Cardiac muscle cell (in vitro differentiated cells and primary cell): ENCODE measurements around the gene ARHGAP10. TPM values are rescaled to one million over a fixed set of nuclear protein-coding genes. Genes with fewer than 3 reads are reported as not detected.
A peak's percentile ranks its signal among the peaks of the same experiment; 100 is the strongest.

Experiments
- DNase-seq, 2 donors: peaks; one replicate each; pipeline versions ENCODE4 v3.0.0 to v3.0.0-alpha.2; 2010 to 2017; ENCODE audit warnings: low read depth in 1 of 2, low spot score in 1 of 2
- H3K27ac ChIP-seq: fragments of 200-600 bp; sonication (generic); 2 replicates; pipeline ENCODE4 v1.5.1; 2016
- H3K27me3 ChIP-seq: fragments of 200-600 bp; sonication (generic); 2 replicates; pipeline ENCODE4 v1.6.0; 2016; ENCODE audit warnings: control low read depth
- H3K36me3 ChIP-seq: fragments of 200-600 bp; sonication (generic); 2 replicates; pipeline ENCODE4 v1.5.1; 2016; ENCODE audit warnings: control low read depth
- H3K4me1 ChIP-seq: fragments of 200-600 bp; sonication (generic); 2 replicates; pipeline ENCODE4 v1.8.1; 2017; ENCODE audit warnings: low read depth, mild to moderate bottlenecking, mixed run types
- H3K4me3 ChIP-seq: fragments of 200-600 bp; sonication (generic); 2 replicates; pipeline ENCODE4 v1.5.1; 2016; ENCODE audit warnings: mild to moderate bottlenecking
- H3K9me3 ChIP-seq: fragments of 200-600 bp; sonication (generic); 2 replicates; pipeline ENCODE4 v1.5.1; 2017; ENCODE audit warnings: low read depth, mild to moderate bottlenecking, control low read depth
- polyA plus RNA-seq: library from polyadenylated mRNA; unstranded; fragments of >200 nt; fragmentation: Nextera tagmentation; extraction: Ambion mirVana; gene quantifications from 2 replicates; pipeline ENCODE4 v1.2.1, GENCODE V29; 2016
- total RNA-seq: library from RNA; depleted of rRNA; stranded (reverse); fragments of >200 nt; gene quantifications from 2 replicates; pipeline ENCODE4 v1.2.3, GENCODE V29; 2016
- TF ChIP-seq, protein P1 (sequence below): IDR thresholded peaks from 2 replicates; pipeline ENCODE4 v1.5.1; 2012; ENCODE audit warnings: low read depth, mild to moderate bottlenecking, low read length

Gene ARHGAP10
- total and polyA plus RNA-seq, 2 experiments from 2014 or later, result 12.1 to 15.0 TPM

DNA sequence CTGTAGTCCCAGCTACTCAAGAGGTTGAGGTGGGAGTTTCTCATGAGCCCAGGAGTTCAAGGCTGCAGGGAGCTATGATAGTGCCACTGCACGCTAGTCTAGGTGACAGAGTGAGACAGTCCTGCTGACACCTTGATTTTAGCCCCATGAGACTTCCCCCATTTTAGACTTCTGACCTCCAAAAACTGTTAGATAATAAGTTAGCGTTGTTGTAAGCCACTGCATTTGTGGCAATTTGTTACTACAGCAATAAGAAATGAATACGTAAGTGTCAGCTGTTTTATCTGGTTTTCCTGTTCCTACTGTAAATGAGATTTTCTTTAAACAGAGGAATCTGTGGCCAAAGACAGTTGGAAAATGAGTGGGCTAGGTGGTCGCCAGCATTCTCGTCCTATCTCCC is 83.9 kb downstream of the ARHGAP10 start:
- no peaks in the 10 kb centered on the region for H3K36me3 ChIP-seq
- no peak overlapping the region for H3K27ac ChIP-seq
- H3K9me3 ChIP-seq, result no peaks in the 10 kb centered on the region
- no peaks in the 10 kb centered on the region for H3K4me1 ChIP-seq
- TF ChIP-seq, protein P1, sequence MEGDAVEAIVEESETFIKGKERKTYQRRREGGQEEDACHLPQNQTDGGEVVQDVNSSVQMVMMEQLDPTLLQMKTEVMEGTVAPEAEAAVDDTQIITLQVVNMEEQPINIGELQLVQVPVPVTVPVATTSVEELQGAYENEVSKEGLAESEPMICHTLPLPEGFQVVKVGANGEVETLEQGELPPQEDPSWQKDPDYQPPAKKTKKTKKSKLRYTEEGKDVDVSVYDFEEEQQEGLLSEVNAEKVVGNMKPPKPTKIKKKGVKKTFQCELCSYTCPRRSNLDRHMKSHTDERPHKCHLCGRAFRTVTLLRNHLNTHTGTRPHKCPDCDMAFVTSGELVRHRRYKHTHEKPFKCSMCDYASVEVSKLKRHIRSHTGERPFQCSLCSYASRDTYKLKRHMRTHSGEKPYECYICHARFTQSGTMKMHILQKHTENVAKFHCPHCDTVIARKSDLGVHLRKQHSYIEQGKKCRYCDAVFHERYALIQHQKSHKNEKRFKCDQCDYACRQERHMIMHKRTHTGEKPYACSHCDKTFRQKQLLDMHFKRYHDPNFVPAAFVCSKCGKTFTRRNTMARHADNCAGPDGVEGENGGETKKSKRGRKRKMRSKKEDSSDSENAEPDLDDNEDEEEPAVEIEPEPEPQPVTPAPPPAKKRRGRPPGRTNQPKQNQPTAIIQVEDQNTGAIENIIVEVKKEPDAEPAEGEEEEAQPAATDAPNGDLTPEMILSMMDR, result no peak
- no peak for DNase-seq
- H3K4me3 ChIP-seq, result no peak overlapping the region
- H3K27me3 ChIP-seq, result no peaks in the 10 kb centered on the region

DNA sequence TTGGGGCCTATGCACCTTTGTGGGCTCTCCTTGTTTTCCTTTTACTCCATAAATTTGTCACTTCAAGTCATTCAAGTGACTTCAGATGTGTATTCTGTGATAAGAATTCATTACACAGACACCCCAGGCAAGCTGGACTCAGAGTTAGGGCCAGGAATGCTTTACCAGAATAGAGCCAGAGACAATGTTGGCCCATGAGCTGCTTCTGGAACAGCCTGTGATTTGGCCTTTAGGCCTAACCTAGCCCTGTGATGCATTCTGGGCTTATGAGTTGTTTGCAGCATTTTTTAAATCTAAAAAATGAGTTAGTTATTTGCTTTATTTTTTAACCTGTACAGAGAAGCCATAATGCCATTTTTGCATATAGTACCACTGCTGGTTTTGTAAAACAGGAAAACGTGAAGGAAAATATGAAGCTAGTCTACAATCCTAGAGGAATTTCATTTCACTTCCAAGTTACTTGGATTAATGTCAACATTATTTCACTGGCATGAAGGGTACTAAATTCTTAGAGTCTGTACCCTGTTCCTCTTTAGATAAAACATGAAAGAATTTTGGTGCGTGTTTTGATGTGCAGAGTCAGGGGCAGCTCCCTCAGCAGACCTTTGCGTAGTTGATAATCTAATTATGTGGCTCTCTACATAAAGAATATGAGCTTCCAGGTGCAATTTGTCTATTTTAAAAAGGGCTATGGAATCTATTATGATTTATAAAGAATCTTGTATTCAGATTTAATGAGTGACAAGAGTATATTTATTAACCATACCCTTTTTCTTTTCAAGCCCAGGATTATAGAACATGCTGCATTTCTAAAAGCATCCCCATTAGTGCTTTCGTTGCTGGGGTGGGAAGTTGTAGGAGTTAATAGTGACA is 84.7 kb downstream of the ARHGAP10 start:
- Histone ChIP-seq H3K36me3 (no peaks in the 10 kb centered on the region), H3K4me1 (no peaks in the 10 kb centered on the region), H3K9me3 (no peaks in the 10 kb centered on the region), H3K27me3 (no peaks in the 10 kb centered on the region), H3K4me3 (no peak overlapping the region), H3K27ac (no peak overlapping the region)
- TF ChIP-seq, protein P1, result no peak
- DNase-seq, result no peak

DNA sequence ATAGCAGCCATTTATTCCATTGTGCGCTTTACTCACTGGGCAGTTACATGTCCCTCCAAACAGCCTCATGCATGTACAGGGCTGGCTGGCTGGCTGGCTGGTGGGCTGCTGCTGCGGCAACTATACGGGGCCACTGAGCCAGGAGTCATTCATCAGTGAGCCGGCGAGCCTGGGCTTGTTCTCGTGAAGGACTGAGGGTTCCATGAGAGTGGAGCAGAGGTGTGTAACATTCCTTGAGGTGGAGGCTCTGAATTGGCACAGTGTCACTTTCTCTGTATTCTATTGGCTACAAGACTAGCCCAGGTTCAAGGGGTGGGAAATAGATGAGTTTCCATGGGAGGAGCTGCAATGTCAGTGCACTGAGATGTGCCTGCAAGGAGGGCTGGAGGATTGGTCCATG is 89.1 kb downstream of the ARHGAP10 start:
- H3K9me3 ChIP-seq, result no peaks in the 10 kb centered on the region
- H3K4me3 ChIP-seq, result no peak overlapping the region
- no peaks in the 10 kb centered on the region for H3K27me3 ChIP-seq
- DNase-seq, result no peak
- H3K27ac ChIP-seq, result no peak overlapping the region
- no peaks in the 10 kb centered on the region for H3K4me1 ChIP-seq
- H3K36me3 ChIP-seq, result no peaks in the 10 kb centered on the region
- TF ChIP-seq, protein P1, result no peak

DNA sequence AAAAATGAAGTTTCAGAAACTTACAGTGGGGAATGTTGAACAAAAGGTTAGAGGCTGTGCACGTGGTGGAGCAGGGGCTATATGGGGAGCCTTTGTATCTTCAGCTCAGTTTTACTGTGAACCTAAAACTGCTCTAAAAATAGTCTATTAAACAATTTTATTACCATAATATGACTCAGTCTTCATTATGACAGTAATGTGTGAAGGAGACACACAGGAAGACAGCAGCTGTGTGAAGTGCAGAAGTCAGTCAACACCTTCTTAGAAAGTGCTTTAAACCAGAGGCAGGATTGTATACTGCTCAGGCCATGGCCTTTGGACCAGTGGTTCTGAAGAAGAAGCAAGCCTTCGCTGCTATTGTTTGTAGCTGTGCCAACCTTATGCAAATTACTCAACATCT is 89.7 kb downstream of the ARHGAP10 start:
- H3K9me3 ChIP-seq, result no peaks in the 10 kb centered on the region
- no peaks in the 10 kb centered on the region for H3K4me1 ChIP-seq
- no peak overlapping the region for H3K4me3 ChIP-seq
- DNase-seq, result no peak
- TF ChIP-seq, protein P1, result no peak
- no peaks in the 10 kb centered on the region for H3K36me3 ChIP-seq
- H3K27ac ChIP-seq, result no peak overlapping the region
- H3K27me3 ChIP-seq, result no peaks in the 10 kb centered on the region

DNA sequence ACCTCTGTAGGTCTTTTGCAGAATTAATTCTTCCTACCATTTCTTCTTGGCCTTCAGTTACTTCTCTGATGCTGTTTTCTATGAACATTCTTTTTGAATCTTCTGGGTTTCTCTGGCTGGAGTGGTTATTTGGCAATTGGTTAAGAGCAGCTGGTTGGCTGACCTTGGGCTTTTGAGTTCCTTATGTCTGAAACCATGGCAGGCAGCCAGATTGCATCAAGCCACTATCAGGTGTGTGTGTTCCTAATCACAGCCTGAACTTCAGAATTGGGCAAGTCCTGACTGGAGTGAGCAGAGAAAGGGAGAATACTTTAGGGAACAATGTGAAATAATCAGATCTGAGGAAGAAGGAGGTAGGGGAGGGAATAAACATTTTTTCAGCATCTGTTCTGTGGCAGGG is 90.2 kb downstream of the ARHGAP10 start:
- Histone ChIP-seq H3K4me1 (no peaks in the 10 kb centered on the region), H3K9me3 (no peaks in the 10 kb centered on the region), H3K4me3 (no peak overlapping the region), H3K27ac (no peak overlapping the region), H3K27me3 (no peaks in the 10 kb centered on the region), H3K36me3 (no peaks in the 10 kb centered on the region)
- TF ChIP-seq, protein P1, result no peak
- DNase-seq, result peak; percentile 40 to 97
